ENCODE data around the gene ROPN1B.

GRCh38 chr3:126015075-126015474, 46.1 kb downstream of the ROPN1B start:
- TF ChIP-seq POLR2AphosphoS5 (IDR thresholded peaks at IDR 0.05; ENCODE audit: low read depth) (no peak), CTCF (conservative IDR thresholded peaks at IDR 0.05; ENCODE audit: low read depth in 2 of 2) (no peak), EZH2phosphoT487 (IDR thresholded peaks at IDR 0.05; ENCODE audit: unreplicated experiment) (no peak), REST (IDR thresholded peaks at IDR 0.05; ENCODE audit: unreplicated experiment) (no peak), EZH2 (IDR thresholded peaks at IDR 0.05; ENCODE audit: low read depth, unreplicated experiment) (no peak), NANOG (IDR thresholded peaks at IDR 0.05; ENCODE audit: borderline replicate concordance) (no peak), CREB1 (CRISPR knock-in tag; IDR thresholded peaks at IDR 0.05; ENCODE audit: low read depth) (no peak), ETS1 (IDR thresholded peaks at IDR 0.05) (no peak)

All from GM23338 (cell line).